Amygdala (tissue), 56 donors: ENCODE data around the gene KLF16.
A peak's percentile ranks its signal among the peaks of the same experiment; 100 is the strongest.

Experiments
- DNase-seq, 56 donors: peaks; one replicate each; lab custom pipeline; 2025; lab: John Stamatoyannopoulos, UW

The KLF16 gene

DNA sequence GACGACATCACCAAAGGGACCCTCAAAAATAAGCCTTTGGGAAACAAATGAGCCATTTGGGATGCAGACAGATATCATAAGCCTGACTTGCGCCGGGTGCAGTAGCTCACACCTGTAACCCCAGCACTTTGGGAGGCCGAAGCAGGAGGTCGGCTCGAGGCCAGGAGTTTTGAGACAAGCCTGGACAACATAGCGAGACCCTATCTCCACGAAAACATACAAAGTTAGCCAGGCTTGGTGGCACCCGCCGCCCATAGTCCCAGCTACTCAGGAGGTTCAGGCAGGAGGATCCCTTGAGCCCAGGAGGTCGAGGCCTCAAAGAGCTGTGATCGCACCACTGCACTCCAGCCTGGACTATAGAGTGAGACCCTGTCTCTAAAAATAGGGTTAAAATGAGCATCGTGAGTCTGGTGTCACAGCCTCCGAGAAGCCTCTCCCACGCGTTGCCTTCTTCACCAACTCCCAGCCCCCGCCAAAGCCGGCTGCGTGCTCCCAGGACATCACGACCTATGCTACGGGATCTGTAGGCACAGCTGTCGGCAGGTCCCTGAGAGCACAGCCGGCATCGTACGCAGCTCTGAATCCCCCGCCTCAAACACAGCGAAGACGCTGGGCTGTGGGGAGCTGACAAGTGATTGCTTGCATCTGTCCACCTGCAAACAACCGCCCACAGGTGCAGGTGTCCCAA lies 16.7 kb downstream of the KLF16 start:
- DNase-seq = no peak

DNA sequence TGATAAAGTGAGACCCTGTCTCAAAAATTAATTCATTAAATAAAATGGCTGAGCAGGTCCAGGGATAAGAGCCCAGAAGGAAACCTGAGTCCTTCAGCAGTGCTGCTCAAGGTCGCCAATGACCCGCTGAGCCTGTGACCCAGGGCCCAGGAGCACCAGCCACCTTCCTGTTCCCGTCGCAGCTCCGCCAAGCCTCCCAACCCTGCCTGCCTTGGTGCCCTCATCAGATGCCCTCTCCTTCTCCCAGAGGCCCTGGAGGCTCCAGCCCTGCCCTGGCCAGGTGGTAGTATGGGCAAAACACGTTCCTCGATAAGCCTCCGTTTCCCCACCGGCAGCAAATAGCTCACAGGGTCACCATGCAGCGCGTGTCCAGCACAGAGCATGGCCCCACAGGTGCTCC lies 17.7 kb downstream of the KLF16 start:
- no peak for DNase-seq

DNA sequence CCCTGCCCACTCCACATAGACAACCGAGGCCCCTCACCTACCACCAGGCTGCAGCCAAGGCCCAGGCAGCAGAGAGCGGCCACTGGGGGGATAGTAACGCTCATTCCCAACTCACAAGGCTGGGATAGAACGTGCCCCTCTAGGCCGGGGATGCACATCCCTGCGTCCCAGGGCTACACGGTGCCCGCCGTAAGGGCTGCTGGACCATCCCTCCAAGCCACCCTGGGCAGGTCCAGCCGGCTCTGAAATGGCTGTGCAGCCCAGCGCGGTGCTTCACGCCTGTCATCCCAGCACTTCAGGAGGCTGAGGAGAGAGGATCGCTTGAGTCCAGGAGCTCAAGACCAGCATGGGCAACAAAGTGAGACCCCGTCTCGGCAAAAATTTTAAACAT lies 18.3 kb downstream of the KLF16 start:
- no peak for DNase-seq

DNA sequence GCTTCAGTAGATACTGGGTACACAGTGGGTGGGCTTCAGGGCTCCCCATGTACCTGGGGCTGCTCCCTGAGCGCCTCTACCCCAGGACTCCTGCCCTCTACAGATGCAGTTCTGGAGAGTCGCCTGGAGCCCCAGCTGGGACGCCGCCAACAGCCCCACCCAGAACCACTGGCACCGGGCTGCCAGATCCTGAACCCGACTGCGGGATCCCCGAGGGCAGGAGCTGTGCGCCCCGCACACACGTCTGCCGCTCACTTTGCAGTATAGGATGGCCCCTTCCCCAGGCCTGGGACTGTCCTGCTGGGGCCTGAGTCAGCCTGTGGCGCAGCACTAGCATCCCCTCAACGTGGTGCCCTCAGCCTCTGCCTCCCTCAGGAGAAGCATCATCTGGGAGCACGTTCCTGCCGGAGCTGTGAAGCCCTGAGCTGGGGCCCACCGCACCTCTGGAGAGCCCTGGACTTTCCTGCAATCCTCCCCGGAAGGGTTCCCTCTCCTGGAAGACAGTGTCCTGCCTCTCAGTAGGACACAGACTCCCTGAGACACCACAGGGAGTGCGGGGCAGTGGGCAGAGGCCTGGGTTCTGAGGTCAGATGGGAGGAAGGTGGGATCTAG lies 18.8 kb downstream of the KLF16 start:
- DNase-seq = no peak

DNA sequence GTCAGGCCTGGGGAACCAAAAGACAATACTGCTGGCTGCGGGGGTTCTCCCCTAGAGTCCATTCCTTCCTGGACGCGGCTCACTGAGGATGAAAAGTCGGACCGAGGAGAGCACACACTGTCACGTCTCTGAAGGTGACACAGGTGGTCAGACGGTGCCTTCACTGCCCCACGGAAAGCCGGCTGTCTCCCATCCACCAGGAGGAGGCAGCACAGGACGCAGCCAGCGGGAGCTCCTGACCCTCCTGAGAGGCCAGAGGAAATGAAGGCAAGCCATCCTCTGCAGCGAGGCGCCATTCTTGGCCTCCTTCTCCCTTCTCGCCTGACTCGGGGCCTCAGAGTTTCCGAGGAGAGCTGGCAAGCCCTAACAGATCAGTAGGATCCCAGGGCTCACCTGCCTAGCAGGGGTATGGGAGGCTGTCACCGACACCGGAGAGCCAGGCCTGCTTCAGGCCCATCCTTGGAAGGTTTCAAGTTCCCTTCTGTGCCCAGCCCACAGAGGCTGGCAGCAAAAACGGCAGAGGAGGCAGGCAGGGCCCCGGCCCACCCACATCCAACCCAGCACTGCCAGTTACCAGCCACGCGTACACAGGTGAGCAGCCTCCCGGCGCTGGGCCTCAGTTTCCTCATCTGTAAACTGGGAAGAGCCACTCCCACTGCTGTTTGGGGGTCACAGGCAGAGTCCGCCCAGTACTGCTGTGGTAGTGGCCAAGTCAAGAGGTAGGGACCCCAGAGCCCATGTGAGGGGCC lies 19.6 kb downstream of the KLF16 start:
- no peak for DNase-seq

DNA sequence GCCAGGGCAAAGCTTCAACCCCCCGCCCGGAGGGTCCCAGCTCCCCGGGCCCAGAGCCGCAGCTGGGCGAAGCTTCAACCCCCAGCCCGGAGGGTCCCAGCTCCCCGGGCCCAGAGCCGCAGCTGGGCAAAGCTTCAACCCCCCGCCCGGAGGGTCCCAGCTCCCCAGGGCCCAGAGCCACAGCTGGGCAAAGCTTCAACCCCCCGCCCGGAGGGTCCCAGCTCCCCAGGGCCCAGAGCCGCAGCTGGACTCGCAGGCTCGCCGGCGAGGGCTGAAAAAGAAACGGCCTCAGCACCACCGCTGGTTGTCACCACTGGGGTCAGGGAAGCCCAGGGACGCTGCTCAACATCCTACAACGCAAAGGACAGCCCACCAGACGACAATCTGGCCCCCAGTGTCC lies 20.3 kb downstream of the KLF16 start:
- no peak for DNase-seq

DNA sequence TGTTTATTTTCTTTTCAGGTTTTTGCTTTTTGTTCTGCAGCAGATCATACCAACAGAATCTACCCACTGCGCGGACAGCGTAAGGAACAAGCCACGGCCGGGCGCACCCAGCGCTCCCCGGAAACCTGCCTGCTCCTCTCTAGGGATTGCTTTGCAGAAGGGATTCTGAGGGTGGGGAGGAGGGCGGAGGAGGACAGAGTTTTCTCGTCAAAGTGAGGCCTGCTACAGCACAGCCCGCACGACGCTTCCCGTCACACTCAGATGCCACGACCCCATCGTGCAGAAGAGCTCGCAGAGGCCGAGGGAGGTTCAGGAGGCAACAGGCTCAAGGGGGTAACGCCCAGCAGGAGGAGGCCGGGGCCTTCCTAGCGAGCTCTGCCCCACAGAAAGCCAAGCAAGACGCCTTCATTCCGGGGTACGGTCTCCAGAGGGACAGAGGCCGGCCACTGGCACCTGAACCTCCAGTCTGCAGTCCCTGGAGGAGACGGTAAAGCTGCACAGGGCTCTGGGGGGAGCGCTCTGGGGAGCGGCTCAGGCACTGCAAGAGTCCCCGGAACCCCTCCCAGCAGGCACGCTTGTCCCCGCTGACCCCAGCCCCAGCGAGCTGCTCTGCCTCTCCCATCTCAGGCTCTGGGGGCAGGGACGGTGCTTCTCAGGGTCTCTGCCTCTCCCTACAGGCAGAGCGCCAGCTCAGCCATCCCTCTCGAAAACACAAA lies 22.0 kb downstream of the KLF16 start:
- no peak for DNase-seq

DNA sequence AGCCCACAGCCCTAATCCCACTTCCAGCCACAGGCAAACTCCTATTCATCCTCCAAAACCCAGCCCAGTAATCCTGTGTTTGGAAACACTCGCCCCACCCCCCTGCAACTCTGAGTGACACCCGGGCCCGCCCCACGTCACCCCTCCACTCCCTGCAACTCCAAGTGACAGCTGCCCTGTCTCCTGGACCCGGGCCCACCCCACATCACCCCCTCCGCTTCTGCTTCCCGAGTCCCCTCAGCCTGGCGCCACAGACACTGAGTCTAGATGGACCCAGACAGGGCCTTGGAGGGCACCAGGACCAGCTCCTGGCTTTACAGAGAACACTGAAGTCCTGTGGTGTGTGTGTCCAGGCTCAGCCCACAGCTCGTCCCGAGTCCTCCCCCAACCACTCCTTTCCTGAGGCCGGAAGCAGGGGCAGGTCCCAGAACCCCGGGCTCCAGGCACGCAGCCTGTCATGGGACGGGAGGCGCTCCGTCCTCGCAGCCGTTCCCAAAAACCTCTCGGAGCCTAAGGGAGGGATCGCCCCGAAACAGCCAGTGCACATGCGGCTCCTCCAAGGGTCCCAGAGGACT lies 22.8 kb downstream of the KLF16 start:
- no peak for DNase-seq

DNA sequence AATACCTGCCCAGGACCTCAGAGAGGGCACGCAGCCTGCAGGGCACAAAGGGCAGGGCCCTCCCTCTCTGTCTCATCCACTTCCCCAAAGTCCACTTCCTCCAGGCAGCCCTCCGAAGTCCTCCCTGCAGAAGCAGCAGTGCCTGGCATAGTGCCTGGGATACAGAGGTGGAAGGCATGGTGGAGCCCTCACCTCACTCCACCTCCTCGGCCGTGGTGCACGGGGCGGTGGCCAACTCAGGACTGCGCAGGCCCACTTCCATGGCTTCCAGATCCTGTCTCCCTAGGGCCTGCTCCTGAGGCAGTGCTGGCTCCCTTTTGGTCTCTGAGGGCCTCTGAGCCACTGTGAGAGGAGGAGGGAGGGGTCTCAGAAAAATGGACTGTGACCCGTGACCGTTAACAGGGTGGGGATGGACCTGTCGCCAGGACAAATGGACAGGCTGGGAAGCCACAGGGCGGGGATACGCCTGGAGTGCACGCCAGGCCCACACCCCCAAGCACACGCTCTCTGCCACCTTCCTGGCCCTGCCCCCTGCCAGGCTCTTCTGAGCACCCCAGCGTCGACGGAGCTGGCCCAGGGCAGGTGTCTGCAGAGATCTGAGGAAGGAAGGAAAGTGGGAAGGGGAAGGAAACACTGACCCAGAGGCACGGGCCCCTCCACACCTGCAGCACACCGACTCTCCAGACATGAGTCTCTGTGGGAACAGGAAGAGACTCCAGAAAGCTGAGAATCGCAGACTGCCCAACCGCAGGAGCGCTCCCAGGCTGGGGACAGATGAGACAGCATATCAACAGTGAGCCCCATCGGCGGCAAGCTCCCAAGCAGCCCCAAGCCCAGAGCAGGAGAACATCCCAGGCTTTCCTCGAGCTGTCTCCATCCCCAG lies 23.5 kb downstream of the KLF16 start:
- DNase-seq = no peak

DNA sequence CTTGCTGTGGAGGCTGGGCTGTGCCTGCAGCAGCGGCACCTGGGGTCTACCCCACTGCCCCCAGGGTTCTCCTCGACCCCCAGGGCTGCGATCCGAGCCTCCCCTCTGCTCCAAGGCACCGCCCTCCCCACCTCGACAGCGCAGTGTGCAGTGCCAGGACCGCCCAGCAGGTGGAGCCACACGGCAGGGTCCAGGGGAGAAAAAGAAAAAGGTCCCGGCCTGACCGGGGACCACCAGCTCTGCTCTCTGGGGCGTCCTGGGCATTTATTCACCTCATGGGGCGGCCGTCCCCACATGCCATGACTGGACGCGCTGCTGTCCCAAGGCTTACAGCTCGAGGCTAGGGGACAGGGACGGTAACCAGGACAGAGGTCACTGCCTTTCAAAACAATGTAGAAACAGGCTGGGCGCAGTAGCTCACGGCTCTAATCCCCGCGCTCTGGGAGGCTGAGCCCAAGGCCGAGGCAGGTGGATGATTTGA lies 25.7 kb downstream of the KLF16 start:
- peak in 6 of 56 donors; percentile 3 to 33 (median 10) for DNase-seq

DNA sequence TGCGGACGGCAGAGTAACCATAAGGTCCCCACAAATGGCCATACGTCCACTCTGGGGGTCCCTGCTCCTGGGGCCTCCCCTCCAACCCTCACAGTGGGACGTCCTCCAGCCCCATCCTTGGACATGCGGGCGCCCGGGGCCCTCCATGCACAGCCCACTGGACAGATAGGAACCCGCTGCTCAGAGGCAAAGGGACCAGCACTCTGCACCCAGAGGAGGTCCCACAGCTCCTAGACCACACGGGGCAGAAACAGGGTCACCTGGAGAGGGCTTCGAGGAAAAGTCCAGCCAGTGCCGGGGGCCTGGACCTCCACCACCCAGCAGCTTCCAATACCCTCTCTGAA lies 26.2 kb downstream of the KLF16 start:
- DNase-seq = no peak

DNA sequence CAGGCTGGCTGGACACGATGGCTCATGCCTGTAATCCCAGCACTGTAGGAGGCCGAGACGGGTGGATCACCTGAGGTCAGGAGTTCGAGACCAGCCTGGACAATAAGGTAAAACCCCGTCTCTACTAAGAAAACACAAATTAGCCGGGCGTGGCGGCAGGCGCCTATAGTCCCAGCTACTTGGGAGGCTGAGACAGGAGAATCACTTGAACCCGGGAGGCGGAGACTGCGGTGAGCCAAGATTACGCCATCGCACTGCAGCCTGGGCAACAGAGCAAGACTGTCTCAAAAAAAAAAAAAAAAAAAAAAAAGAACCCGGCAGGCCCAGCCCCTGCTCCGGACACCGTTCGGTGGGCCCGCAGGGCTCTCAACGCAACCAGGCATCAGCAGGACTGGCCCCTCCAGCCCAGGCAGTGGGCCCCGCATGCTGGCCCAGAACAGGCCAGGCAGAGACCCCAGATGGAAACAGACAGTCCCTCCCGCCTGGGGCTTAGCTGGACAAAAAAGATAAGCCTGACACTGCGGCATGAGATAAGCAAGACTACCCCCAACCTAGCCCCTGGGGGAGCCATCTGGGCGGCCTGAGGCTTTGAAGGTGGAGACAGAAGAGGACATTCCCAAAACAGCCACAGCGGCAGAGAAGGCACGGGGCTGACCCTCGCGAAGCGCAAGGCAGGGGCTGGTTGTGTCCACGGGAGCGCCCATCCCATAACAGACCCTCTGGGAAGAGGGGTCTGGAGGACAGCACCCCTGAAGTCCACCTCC lies 26.7 kb downstream of the KLF16 start:
- no peak for DNase-seq

DNA sequence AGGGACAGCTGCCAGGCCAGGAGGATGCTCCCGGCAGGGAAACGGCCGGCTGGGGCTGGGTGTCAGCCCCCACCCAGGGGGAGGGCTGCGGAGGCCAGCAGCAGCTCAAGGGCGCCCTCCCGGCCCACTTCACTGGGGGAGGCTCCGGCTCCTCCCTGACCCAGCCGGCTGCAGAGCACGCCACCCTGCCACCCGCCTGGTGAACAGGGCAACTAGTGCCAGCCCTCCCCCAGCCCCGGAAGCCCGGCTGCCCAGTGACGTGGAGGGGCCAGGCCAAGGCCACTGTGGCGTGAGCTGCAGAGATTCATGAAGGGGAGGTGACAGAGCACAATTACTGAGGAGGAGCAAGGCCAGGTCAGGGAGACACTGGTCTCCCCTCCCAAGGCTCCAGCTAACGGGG lies 29.8 kb downstream of the KLF16 start:
- DNase-seq = peak in 26 of 56 donors; percentile 4 to 67 (median 37)

DNA sequence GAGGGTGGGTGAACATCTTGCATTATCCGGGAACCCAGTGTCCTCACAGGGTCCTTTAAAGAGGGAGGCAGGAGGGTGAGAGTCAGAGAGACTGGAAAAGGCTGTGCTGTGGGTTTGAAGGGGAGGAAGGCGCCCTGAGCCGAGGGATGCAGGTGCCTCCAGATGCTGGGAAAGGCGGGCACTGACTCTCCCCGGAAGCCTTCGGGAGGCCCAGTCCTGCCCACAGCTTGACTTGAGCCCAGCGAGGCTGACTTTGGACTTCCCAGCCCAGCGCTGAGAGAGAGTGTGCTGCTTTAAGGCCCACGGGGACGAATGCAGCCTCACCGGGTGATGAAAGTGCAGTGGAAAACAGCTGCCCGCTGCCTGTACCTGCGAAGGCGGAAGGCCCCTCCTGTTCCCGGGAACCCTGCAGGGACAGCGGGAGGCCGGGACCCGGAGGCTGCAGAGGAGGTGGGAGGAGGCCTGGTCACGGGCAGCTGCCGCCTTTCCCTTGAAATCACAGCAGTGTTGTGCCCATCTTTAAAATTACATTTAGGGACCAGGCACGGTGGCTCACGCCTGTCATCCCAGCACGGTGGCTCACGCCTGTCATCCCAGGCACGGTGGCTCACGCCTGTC lies 31.2 kb downstream of the KLF16 start:
- no peak for DNase-seq

DNA sequence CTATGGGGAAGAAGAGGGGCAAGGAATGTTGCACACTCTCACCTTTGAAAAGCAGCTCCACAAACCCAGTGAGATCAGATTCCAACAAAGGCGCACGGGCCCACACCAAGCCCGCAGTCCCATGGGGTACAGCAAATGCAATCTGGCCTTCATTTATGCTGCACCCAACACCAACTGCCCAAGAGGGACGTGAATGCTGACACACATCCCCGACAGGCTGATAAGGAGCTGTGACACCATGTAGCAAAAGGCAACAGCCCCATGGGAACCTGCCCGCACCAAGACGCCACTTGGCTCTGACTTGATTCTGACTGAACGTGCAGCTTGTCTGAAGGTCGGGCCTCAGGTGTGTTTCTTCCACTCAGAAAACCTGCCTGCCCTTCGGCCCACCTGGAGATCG lies 32.4 kb downstream of the KLF16 start:
- no peak for DNase-seq

DNA sequence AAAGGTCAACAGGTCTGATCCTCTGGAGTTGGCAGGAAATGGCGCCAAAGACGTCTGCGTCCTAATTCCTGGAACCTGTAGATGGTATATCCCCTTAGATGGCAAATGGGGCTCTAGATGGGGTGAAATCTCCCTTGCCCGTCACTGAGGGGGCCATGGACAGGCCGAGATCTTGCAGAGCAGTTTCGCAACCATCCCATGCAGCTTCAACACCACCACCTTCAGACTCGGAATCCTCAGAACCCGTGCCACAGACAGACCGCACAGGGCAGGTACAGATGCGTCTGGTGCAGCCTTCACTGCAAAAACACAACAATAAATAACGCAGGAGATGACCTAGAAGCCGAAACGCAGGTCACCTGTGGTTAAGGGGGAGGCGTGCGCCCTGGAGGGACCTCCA lies 32.8 kb downstream of the KLF16 start:
- DNase-seq = no peak

DNA sequence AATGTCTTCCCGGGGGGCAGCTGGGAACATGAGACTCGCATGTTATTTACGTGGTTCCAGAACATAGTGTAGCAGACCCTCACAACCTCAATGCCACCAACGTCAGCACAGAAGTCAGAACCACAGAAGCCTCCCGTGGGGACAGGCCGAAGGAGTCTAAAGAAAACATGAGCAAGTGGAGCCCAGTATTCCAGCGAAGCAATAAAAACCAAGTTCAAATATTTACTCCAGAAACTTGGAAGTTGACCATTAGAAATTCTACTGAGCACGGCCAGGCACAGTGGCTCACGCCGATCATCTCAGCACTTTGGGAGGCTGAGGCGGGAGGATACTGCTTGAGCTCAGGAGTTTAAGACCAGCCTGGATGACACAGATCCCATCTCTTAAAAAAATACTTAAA lies 33.4 kb downstream of the KLF16 start:
- DNase-seq = no peak
